ENCODE results near the gene CREB3L1. TPM values are rescaled to one million over a fixed set of nuclear protein-coding genes. Genes with fewer than 3 reads are reported as not detected.

Gene CREB3L1
- polyA plus RNA-seq, 1 experiment: 39.4 TPM

GRCh38 chr11:46263120-46263519 lies 14.3 kb upstream of the CREB3L1 start:
- CTCF ChIA-PET: interaction anchor here (1.7 to 1.8 kb wide), 2 partner anchors 8 to 46 kb away, joined by 3 to 4 read pairs; no protein-coding TSS in a partner anchor
- TF ChIP-seq, protein P1, sequence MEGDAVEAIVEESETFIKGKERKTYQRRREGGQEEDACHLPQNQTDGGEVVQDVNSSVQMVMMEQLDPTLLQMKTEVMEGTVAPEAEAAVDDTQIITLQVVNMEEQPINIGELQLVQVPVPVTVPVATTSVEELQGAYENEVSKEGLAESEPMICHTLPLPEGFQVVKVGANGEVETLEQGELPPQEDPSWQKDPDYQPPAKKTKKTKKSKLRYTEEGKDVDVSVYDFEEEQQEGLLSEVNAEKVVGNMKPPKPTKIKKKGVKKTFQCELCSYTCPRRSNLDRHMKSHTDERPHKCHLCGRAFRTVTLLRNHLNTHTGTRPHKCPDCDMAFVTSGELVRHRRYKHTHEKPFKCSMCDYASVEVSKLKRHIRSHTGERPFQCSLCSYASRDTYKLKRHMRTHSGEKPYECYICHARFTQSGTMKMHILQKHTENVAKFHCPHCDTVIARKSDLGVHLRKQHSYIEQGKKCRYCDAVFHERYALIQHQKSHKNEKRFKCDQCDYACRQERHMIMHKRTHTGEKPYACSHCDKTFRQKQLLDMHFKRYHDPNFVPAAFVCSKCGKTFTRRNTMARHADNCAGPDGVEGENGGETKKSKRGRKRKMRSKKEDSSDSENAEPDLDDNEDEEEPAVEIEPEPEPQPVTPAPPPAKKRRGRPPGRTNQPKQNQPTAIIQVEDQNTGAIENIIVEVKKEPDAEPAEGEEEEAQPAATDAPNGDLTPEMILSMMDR (IDR thresholded peaks at IDR 0.05; ENCODE audit: insufficient read depth, low read depth, low read length): no peak
- DNase-seq (ENCODE audit: low read depth): no peak
- POLR2A ChIA-PET: no interaction called here
- Histone ChIP-seq H3K4me3 (ENCODE audit: low read depth, low read length) (no peak overlapping the region), H3K27me3 (ENCODE audit: control insufficient read depth, insufficient read depth, low read length) (no peaks in the 10 kb centered on the region), H3K36me3 (ENCODE audit: control insufficient read depth, insufficient read depth, low read length) (no peaks in the 10 kb centered on the region)

DNA sequence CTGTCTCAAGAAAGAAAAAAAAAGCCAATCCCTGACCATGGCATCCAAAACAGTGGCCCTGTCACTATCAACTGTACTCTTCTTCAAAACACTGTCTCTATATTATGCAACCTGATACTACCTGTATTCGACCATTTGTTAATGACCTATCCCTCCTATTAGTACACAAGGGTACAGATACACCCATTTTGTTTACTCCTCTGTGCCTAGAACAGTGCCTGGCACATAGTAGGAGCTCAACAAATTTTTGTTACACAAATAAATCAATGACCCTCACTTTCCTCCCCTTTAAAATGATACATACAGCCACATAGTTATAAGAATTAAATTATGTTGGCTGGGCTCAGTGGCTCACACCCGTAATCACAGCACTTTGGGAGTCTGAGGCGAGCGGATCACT lies 13.4 kb upstream of the CREB3L1 start:
- ChIA-PET POLR2A (no interaction called here), CTCF (interaction anchor here (1.7 kb wide), 1 partner anchor 45 kb away, joined by 4 read pairs; no protein-coding TSS in a partner anchor)
- Histone ChIP-seq H3K4me3 (ENCODE audit: low read depth, low read length) (no peak overlapping the region), H3K36me3 (ENCODE audit: control insufficient read depth, insufficient read depth, low read length) (no peaks in the 10 kb centered on the region), H3K27me3 (ENCODE audit: control insufficient read depth, insufficient read depth, low read length) (no peaks in the 10 kb centered on the region)
- no peak for DNase-seq (ENCODE audit: low read depth)
- TF ChIP-seq, protein P1 (IDR thresholded peaks at IDR 0.05; ENCODE audit: insufficient read depth, low read depth, low read length): no peak

- no peak for DNase-seq (ENCODE audit: low read depth)
- ChIA-PET CTCF (interaction anchor here (1.8 kb wide), 1 partner anchor 15 kb away, joined by 6 read pairs; no protein-coding TSS in a partner anchor), POLR2A (no interaction called here)
- TF ChIP-seq, protein P1 (IDR thresholded peaks at IDR 0.05; ENCODE audit: insufficient read depth, low read depth, low read length): no peak
- H3K27me3 ChIP-seq (ENCODE audit: control insufficient read depth, insufficient read depth, low read length): no peaks in the 10 kb centered on the region
- no peak overlapping the region for H3K4me3 ChIP-seq (ENCODE audit: low read depth, low read length)
- H3K36me3 ChIP-seq (ENCODE audit: control insufficient read depth, insufficient read depth, low read length): no peaks in the 10 kb centered on the region
Observed at GRCh38 chr11:46264976-46265375, 12.5 kb upstream of the CREB3L1 start.

DNA sequence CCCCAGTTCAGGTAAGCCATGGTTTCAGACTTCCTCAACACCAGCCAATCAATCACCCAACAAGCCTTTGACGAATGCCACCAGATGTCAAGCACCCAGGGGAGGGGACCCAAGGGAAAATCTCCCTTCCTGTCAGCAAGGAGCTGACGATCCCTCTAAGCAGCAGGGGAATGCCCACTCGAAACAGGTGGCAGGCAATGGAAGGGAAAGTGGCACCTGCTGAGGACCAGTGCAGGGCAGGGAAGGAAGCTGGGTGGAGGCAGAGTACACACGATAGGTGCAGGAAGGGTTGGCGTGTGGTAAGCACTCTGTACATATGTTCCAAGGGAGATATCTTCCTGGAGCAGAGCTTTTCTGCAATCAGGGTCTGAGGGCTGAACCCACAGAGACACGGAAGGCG lies 11.7 kb upstream of the CREB3L1 start:
- CTCF ChIA-PET: interaction anchor here (1.8 kb wide), 1 partner anchor 16 kb away, joined by 6 read pairs; no protein-coding TSS in a partner anchor
- DNase-seq (ENCODE audit: low read depth): no peak
- no peaks in the 10 kb centered on the region for H3K27me3 ChIP-seq (ENCODE audit: control insufficient read depth, insufficient read depth, low read length)
- TF ChIP-seq, protein P1 (IDR thresholded peaks at IDR 0.05; ENCODE audit: insufficient read depth, low read depth, low read length): no peak
- POLR2A ChIA-PET: no interaction called here
- no peak overlapping the region for H3K4me3 ChIP-seq (ENCODE audit: low read depth, low read length)
- no peaks in the 10 kb centered on the region for H3K36me3 ChIP-seq (ENCODE audit: control insufficient read depth, insufficient read depth, low read length)

- no peak for DNase-seq (ENCODE audit: low read depth)
- Histone ChIP-seq H3K27me3 (ENCODE audit: control insufficient read depth, insufficient read depth, low read length) (no peaks in the 10 kb centered on the region), H3K4me3 (ENCODE audit: low read depth, low read length) (no peak overlapping the region), H3K36me3 (ENCODE audit: control insufficient read depth, insufficient read depth, low read length) (no peaks in the 10 kb centered on the region)
- TF ChIP-seq, protein P1 (IDR thresholded peaks at IDR 0.05; ENCODE audit: insufficient read depth, low read depth, low read length): no peak
- CTCF ChIA-PET: interaction anchor here (1.1 kb wide), 1 partner anchor 11 kb away, joined by 3 read pairs; no protein-coding TSS in a partner anchor
- POLR2A ChIA-PET: no interaction called here
Observed at GRCh38 chr11:46267930-46268329, 9.5 kb upstream of the CREB3L1 start.
